Stimulated activated CD4-positive, alpha-beta T cell treated with anti-CD3 and anti-CD28 coated beads, Interleukin-2, amount 100 ng/mL, for 4 hours (primary cell): ENCODE data around the gene SHC2.

ENCODE experiments used
- DNase-seq: peaks from one replicate; pipeline ENCODE4 v3.0.0-alpha.2; 2020; ENCODE audit warnings: low read depth

SHC2 gene

GRCh38 chr19:372306-372890 lies 88.4 kb downstream of the SHC2 start:
- no peak for DNase-seq

DNA sequence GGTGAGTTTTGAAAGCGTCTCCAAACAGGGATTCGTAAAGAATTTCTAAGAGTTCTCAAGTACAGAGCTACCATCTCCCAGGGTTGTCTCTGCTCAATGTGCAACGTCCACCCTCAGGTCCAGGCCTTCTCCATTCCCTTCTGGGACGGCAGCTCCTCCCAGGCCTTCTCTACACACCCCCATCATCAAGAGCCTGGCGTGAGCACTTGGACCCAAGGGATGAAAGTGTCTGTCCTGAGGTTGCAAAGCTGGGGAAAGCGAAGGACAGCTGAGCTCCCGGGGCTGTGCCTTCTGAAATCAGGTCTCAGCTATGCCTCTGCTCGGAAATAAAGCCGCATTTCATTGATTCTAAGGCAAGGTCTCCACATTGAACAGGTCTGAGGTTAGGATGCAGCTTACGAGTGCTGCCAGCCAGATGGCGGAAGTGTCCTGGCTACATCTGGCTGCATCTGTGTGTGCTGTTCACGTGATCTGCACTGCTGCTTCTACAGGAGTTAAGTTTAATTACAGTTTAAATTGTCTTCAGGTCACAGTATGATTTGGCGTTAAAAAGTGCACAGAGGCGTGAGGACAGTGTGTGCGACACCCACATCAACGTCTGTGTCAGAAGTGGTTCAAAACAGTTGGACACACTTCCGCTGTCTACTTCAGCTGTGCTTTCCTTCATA lies 89.2 kb downstream of the SHC2 start:
- DNase-seq = no peak

DNA sequence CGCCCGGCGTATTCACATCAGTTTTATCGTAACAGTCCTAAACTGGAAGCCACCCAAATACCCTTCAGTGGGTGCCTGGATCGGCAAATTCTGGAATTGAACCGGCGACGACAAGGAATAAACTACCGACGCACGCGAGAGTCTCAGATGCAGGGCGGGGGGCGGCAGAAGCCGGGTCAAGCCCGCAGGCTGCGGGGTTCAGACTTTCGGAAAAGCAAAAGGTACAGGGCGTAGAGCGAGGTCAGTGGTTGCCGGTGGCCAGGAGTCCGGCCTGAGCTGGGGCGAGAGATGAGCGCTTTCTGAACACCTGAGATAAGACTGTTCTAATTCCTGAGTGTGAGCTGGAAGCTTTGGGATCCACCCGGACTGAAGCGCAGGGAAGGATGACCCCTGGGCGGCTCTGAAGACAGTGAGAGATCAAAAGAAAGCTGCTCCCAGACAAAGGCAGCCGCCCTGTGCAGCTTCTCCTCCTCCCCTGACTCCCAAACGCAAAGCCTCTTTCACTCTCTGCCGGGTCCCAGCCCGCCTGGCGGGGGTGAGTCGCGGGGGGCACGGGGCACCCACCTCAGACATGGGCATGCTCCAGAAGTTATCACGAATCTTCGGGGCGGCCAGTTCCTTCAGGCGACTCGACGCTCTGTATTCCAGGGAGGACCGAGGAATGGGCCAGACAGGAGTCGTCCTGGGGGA lies 90.0 kb downstream of the SHC2 start:
- no peak for DNase-seq

GRCh38 chr19:369876-370275 lies 91.0 kb downstream of the SHC2 start:
- no peak for DNase-seq

- DNase-seq = no peak
These were observed 91.6 kb downstream of the SHC2 start for GRCh38 chr19:369256-369655.

DNA sequence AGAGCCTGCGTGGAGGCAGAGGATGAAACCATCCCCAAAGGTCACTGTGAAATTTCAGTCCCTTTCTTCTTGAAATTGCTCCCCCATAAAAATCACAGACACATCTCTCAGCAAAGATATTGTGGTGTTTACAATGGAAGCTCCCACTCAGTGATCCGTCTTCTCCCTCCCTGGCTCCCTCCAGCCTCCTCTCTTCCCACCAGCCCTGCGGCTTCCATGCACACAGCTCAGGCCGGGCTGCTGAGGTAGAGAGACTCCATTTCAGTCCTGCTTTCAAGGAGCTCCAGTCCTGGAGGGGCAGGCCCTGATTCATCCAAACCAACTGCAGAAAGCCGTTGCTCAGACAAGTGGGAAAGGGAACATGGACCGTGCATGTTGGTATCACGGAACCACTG lies 92.2 kb downstream of the SHC2 start:
- DNase-seq = no peak

DNA sequence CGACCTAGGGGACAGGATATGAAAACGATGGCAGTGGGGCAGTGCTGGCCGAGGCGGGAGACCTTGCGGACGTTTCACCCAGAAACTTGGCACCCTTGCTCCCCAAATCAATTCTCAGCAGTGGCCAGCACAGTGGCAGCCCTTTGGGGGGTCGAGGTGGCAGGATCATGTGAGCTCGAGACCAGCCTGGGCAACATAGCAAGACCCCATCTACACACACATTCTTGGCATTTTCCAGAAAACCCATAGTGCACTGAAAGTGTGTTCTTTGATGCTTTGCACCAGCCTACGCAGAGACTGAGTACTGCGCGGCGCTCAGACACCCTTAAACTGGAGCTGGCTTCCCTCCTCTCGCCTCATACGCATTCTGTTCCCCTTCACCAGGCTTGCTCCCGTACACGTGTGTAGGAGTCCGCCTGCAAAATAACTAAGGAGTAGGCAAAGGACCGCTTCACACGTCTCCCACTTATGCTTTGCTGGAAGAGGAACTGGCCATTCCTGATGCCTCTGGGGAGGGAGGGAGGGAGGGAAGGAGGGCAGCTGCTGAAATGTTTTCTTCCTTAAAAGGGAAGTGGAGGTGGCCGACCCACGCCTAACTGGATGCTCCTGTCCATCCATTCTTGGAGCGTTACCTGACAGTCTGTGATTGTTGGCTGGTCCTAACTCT lies 92.7 kb downstream of the SHC2 start:
- no peak for DNase-seq

GRCh38 chr19:367561-367960 lies 93.3 kb downstream of the SHC2 start:
- DNase-seq = no peak

DNA sequence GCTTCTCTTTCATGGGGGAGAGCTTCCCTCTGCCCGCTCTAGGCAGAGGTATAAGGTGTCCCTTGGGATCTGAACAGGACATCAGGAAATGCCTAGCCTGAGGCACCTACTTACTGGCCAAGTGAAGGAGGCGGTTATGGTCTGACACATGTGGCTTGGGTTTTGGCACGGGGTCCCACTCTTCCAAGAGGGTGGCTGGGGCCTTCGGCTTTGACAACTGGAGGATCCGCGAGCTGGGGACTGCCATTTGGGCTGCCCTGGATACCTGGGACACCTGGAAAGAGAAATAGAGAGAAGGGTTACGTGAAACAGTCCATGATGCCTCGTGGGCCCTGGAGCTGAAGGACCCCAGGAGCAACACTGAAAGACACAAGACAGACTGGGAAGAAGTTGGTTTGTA lies 93.9 kb downstream of the SHC2 start:
- DNase-seq = no peak
